Measurements from ENCODE around the gene NCAPG2. TPM values are rescaled to one million over a fixed set of nuclear protein-coding genes. Genes with fewer than 3 reads are reported as not detected.

NCAPG2 gene
- total RNA-seq, 2 donors from 2014 or later, result 0.66 to 8.8 TPM

GRCh38 chr7:158645842-158646241 is 58.8 kb downstream of the NCAPG2 start:
- no peak for TF ChIP-seq CTCF (IDR thresholded peaks at IDR 0.05)
- no peak for TF ChIP-seq POLR2A (IDR thresholded peaks at IDR 0.05)

GRCh38 chr7:158642149-158642548 is 62.5 kb downstream of the NCAPG2 start:
- intact Hi-C loops (cut with DNase I), result no loop called here
- Histone ChIP-seq H3K9me3 (no peaks in the 10 kb centered on the region), H3K27me3 (no peaks in the 10 kb centered on the region), H3K36me3 (replicated peaks in 1 of 2; ENCODE audit: insufficient read depth in 1 of 2, low read depth in 2 of 2) (no peaks in the 10 kb centered on the region), H3K27ac (no peak overlapping the region), H3K4me1 (no peaks in the 10 kb centered on the region), H3K4me3 (no peak overlapping the region)
- TF ChIP-seq POLR2A (IDR thresholded peaks at IDR 0.05) (no peak), CTCF (IDR thresholded peaks at IDR 0.05) (no peak)
- no peak for ATAC-seq
- DNase-seq, result no peak
- 87 to 93% methylated on average over 4 of the region's 4 CpGs for WGBS, 2 donors

More at GRCh38 chr7:158645842-158646241, 58.8 kb downstream of the NCAPG2 start:
- no peak for DNase-seq
- no peaks in the 10 kb centered on the region for H3K9me3 ChIP-seq
- no peak overlapping the region for H3K27ac ChIP-seq
- intact Hi-C loops (cut with DNase I), result no loop called here
- peaks cover 23% of the 10 kb centered on the region for H3K4me1 ChIP-seq
- ATAC-seq, result no peak
- no peaks in the 10 kb centered on the region for H3K36me3 ChIP-seq (replicated peaks in 1 of 2; ENCODE audit: insufficient read depth in 1 of 2, low read depth in 2 of 2)
- H3K27me3 ChIP-seq, result no peaks in the 10 kb centered on the region
- no peak overlapping the region for H3K4me3 ChIP-seq
- WGBS, 2 donors, result 86% methylated on average over 4 of the region's 4 CpGs

GRCh38 chr7:158638001-158638400 is 66.6 kb downstream of the NCAPG2 start:
- Histone ChIP-seq H3K4me1 (no peaks in the 10 kb centered on the region), H3K9me3 (no peaks in the 10 kb centered on the region), H3K27ac (no peak overlapping the region), H3K4me3 (no peak overlapping the region), H3K27me3 (no peaks in the 10 kb centered on the region), H3K36me3 (replicated peaks in 1 of 2; ENCODE audit: insufficient read depth in 1 of 2, low read depth in 2 of 2) (no peaks in the 10 kb centered on the region)
- intact Hi-C loops (cut with DNase I), result no loop called here
- no peak for TF ChIP-seq CTCF (IDR thresholded peaks at IDR 0.05)
- no peak for TF ChIP-seq POLR2A (IDR thresholded peaks at IDR 0.05)
- ATAC-seq (no peak), DNase-seq (no peak)
- WGBS, 2 donors, result 86 to 93% methylated on average over 7 of the region's 7 CpGs

GRCh38 chr7:158633055-158633956 is 71.3 kb downstream of the NCAPG2 start:
- Histone ChIP-seq H3K36me3 (replicated peaks in 1 of 2; ENCODE audit: insufficient read depth in 1 of 2, low read depth in 2 of 2) (no peaks in the 10 kb centered on the region), H3K4me3 (no peak overlapping the region), H3K27ac (no peak overlapping the region), H3K27me3 (no peaks in the 10 kb centered on the region), H3K4me1 (no peaks in the 10 kb centered on the region), H3K9me3 (no peaks in the 10 kb centered on the region)
- DNase-seq (no peak), ATAC-seq (no peak)
- TF ChIP-seq CTCF (IDR thresholded peaks at IDR 0.05), result no peak
- no peak for TF ChIP-seq POLR2A (IDR thresholded peaks at IDR 0.05)
- intact Hi-C loops (cut with DNase I), result no loop called here
- 95 to 98% methylated on average over 11 of the region's 11 CpGs for WGBS, 2 donors

All from body of pancreas (tissue), 4 donors.